Stimulated activated CD4-positive, alpha-beta T cell treated with anti-CD3 and anti-CD28 coated beads, Interleukin-15, amount 100 ng/mL, for 1 hour (primary cell): Measurements from ENCODE around the gene HTATSF1.

ENCODE experiments used
- DNase-seq, 2 donors: peaks; one replicate each; pipeline ENCODE4 v3.0.0-alpha.2; 2020; ENCODE audit warnings: low read depth in 1 of 2, low spot score in 1 of 2

The HTATSF1 gene

DNA sequence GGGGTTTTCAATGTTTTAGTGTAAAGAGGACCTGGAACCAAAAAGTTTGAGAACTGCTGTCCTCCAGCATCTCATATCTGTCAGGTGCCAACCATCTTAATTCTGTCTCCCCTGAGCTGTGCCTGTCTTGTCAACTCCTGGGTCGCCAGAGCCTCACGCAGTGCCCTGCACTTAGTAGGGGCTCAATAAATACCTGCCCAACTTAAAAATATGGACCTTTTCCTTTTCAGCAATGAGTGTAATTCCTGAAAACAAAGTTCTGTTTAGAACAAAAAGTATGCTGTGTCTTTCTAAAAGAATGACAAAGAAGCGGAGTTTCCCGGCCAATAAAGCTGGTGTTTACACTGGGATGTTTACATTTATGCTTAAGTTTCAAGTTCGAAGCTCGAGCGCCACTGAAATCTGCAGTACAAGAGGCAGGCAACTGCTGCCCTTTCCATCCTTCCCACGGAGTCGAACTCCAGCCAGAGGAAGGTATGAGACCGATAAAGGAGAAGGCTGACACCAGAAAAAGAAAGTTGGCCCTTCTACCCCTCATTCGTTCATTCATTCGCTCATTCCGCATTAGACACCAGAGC, 1.1 kb upstream of the HTATSF1 start:
- DNase-seq: no peak

DNA sequence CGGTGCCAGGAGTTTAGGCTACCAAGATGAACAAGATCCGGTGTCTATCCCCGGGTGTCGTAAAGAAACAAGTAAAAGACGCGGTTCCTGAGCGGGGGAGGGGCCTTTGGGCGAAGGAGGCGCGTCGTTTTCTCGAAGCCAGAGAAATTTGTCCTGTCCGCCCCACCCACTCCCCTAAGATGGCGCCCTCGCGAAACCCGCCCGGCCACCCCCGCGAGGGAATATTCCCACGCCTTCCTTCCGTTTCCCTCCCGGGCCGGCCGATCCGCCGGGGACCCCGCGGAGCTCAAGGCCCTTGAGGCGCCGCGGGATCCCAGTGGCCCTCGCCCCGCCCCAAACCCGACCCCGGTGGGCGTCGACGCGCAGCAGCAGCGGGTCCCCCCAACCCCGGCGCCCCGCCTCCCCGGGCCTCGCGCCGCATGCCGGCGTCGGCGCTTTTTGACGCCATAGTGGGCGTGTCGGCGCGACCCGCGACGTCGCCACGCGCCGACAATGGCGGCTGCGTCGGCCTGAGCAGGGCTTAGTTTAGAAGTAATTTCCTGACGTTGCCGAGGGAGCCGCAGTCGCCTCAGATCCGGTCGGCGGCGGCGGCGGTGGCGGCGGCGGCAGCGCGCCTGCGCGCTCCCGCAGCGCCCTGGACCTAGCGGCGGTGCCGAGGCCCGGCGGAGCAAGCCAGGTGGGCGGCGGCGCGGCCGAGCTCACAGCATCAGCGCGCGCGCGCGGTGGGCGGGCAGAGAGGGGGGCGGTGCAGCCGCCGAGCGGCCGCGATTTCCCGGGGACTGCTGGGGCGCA, 432 bp upstream of the HTATSF1 start:
- peak; percentile 66 to 70 for DNase-seq

DNA sequence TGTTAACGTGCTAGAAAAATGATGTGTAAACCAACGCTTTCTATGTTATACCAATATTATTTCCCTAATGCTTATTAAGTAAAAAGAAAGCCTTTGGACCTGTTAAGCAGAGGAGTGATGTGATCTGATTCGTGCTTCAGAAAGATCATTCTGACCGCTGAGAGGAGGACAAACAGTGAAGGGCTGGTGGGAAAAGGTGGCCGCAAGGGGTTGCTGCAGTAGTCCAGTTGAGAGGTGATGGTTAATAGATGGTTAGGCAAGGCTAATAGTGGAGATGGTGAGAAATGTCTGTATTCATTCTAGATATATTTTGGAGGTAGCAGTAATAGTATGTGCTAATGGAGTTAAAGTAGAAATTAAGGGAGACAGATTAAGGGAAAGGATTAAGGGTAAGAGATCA, 21.7 kb downstream of the HTATSF1 start:
- no peak for DNase-seq

- DNase-seq: no peak
Observed at GRCh38 chrX:136523770-136524169, 26.4 kb downstream of the HTATSF1 start.

DNA sequence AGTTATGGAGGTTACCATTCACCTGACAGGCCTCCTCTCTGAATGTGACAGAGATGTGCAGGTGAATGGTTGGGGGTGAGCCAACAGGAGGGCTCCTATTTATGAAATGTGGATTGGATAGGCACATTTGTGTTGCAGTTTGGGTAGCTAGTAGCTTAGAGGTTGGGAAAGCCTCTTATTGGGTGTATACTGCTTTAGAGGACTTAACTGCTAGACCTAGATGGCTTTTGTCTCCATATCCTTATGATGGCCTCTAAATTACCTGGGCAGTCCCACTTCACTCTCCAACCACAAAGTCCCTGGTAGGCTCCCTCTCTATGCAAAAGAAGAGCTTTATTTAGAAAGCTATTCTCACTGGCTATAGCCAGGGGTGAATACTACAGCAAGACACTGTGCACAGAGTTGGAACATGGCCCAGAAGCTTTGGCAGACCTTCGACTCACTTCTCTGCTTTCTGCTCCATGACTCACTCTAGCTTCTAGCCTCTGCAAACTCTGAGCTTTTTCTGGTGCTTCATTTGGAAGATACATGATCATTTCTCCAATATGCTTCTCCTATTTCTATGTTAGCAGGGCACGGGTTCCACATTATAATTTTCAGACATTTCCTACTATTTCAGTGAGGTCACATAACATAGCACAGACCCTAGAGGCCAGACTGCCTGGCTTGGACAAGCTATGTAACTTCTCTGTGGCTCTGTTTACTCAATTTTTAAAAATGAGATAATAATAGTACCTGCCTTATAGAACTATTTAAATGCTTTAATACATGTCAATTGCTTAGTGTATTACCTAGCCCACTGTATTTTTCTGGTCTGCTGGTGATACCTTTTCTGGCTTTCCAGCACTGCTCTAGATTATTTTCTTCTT, 28.6 kb downstream of the HTATSF1 start:
- no peak for DNase-seq

DNA sequence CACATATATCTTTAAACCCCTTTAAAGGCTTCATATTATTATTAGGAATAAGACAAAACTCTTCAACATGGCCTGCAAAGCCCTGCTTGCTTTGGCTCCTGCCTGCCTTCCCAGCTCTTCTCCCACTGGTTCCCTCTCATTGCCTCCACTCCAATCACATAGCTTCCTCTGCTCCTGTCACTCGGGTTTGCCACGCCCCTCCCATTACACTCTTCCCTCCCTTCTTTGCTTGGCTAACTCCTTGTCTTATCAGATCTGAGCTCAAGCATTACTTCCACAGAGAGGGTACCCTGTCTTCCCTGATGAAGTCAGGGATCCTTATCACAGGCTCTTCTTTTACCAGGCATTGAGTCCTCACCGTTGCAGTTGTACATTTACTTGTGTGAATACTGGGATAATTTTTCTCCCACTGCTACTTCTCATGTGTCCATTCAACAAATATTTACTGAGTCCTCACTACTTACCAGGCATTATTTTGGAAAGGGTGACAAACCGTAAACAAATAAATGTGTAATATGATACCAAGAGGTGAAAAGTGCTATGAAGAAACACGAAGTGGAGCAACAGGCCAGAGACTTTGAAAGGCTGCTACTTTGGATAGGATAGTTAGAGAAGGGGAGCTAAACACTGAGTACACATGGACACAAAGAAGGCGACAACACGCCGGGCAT, 31.4 kb downstream of the HTATSF1 start:
- DNase-seq: no peak

DNA sequence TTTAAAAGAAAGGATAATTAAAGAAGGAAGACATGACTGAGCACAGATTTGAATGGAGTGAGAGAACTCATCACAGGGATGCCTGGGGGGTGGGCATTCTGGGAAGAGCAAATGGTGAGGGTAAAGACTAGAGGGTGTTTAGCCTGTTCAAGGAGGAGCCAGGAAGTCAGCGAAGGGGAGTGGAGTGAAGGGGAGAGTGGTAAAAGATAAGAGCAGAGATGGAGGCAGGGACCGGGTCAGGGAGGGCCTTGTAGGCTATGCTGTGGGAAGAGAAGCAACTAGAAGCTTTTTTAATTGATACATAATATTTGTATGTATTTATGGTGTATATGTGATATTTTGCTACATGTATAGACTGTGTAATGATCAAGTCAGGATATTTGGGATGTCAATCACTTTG, 32.4 kb downstream of the HTATSF1 start:
- DNase-seq: no peak

GRCh38 chrX:136531951-136532350, 34.6 kb downstream of the HTATSF1 start, which contains the start of gene VGLL1:
Gene VGLL1 (plus strand): TSS chrX:136532215. CDS start chrX:136536021, 3,806 bp downstream.
- DNase-seq: no peak

GRCh38 chrX:136534131-136534530, 36.7 kb downstream of the HTATSF1 start:
- no peak for DNase-seq

- DNase-seq: no peak
Observed at GRCh38 chrX:136538811-136539210, 41.4 kb downstream of the HTATSF1 start.

DNA sequence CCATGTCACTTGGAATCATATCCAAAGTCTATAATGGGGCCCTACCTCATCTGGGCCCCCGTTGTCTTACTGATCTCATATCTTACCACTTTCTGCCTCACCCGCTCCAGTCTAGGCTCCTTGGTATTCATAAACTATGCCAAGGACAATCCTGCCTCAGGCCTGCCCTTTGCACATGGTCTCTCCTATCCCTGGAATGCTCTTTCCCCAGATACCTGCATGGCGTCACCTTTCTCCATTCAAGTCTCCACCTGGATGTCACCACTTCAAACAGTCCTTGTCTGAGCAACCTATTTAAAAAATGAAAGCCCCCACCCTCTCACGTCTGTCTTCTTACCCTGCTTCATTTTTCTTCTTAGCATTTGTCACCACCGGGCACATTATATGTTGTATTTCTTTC, 42.8 kb downstream of the HTATSF1 start:
- DNase-seq: no peak

DNA sequence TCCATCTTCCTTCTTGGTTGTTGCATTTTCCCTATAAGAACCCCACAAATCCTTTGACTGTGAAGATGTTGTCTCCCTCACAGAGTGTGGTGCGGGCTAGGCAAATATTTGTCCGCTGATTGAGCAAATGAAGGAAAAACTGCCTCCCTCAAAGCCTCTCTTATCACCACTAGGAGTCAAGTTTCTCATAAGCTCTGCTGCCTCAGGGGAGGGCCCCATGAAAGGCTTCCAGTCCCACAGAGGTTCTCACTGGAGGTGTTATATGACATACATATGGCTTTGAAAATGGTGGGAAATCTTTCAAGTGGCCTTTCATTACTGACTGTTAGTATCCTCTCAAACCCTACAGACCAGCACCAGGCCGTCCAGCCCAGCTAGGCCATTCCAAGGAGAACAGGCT, 43.9 kb downstream of the HTATSF1 start:
- DNase-seq: no peak

- no peak for DNase-seq
Observed at GRCh38 chrX:136542281-136542680, 44.9 kb downstream of the HTATSF1 start.

GRCh38 chrX:136546371-136546781, 49.0 kb downstream of the HTATSF1 start:
- DNase-seq: no peak

GRCh38 chrX:136549226-136549625, 51.8 kb downstream of the HTATSF1 start:
- no peak for DNase-seq

DNA sequence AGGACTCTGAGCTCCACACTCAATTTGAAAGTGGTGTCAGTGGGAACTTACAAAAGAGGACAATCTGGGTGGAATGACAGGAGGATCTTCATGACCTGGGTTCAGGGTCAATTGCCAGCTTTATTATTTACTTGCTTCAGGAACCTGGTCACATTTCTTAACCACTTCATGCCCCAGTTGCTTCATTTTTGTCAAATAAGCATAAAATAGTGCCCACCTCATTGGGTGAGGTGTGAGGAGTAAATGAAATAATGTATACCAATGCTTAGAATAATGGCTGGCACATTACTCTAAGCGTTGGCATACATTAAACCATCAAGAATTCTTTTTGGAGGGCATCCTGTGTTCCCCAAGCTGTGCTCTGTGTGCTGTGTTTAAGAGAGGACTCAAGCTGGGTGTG, 54.0 kb downstream of the HTATSF1 start:
- DNase-seq: no peak

- no peak for DNase-seq
Observed at GRCh38 chrX:136555694-136556093, 58.3 kb downstream of the HTATSF1 start.
